Measurements from ENCODE around the gene SOBP.

The SOBP gene

DNA sequence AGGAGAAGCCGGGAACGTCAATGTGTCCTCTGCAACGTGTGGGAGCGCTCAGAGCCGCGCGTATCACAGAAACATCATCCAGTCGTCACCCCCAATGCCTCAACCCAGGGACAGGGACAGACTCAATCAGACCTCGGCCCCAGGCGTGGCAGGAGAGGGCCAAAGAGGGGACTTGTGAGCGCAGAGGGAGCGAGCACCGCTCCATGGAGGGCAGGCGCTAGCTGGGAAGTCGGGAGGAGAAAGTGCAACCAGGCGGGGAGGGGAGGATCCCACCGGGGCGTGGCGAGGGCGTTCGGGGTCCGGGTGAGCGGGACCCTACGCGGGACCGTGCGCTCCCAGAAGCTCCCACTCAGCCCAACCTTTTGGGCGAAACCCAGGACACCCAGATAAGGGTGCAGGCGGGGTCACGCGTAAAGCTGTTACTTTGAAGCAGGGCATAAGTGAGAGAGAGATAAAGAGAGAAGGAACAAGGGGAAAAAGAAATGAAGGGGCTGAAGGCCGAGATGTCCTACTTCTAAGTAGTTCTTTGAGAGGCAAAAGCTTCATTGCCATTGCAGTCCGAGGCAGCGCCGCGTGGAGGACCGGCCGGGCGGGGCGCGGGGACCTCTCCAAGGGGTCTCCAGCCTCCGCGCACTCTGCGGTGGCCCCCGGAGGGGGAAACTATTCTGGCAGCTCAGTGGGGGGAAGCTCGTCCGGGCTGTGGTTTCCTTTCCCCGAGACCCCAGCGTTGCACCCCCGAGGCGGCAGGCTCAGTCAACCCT, 862 bp upstream of the SOBP start:
- peak; percentile 39 for DNase-seq (ENCODE audit: extremely low spot score)
- CTCF ChIA-PET = interaction anchor here (0.9 to 1.6 kb wide), 4 partner anchors 22 to 170 kb away, joined by 3 to 4 read pairs (median 3); no protein-coding TSS in a partner anchor
- POLR2A ChIA-PET = no interaction called here
- TF ChIP-seq, protein P1, sequence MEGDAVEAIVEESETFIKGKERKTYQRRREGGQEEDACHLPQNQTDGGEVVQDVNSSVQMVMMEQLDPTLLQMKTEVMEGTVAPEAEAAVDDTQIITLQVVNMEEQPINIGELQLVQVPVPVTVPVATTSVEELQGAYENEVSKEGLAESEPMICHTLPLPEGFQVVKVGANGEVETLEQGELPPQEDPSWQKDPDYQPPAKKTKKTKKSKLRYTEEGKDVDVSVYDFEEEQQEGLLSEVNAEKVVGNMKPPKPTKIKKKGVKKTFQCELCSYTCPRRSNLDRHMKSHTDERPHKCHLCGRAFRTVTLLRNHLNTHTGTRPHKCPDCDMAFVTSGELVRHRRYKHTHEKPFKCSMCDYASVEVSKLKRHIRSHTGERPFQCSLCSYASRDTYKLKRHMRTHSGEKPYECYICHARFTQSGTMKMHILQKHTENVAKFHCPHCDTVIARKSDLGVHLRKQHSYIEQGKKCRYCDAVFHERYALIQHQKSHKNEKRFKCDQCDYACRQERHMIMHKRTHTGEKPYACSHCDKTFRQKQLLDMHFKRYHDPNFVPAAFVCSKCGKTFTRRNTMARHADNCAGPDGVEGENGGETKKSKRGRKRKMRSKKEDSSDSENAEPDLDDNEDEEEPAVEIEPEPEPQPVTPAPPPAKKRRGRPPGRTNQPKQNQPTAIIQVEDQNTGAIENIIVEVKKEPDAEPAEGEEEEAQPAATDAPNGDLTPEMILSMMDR (IDR thresholded peaks at IDR 0.05; ENCODE audit: control extremely low read depth, extremely low read depth, low read depth, missing control alignments) = no peak

DNA sequence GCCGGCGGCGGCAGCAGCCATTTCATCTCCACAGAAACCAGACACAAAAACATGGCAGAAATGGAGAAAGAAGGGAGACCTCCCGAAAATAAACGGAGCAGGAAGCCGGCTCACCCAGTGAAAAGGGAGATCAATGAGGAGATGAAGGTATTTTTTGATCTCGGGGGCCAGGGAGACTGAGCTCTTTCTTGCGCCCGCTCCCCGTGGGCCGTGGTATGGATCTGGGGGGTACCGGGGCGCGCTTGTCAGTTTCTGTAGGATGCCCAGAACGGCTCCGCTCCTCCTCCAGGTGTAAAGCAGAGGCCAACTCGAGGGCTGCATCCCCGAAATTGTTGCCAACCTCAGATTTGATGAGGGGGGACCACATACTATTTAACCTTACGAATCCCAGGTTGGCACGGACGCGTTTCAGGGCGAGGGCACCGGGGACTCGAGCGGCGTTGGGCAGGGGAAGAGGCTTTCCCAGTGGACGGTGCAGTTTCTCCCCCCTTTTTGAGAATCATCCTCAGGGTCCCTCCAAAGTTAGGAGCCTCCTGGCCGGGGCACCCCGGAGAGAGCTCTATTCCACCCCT, 735 bp downstream of the SOBP start:
- ChIA-PET POLR2A (no interaction called here), CTCF (interaction anchor here (1.4 to 1.5 kb wide), 2 partner anchors 31 to 376 kb away, joined by 3 read pairs; partner anchors contain the start of gene PDSS2)
- TF ChIP-seq, protein P1 (IDR thresholded peaks at IDR 0.05; ENCODE audit: control extremely low read depth, extremely low read depth, low read depth, missing control alignments) = no peak
- peak; percentile 20 for DNase-seq (ENCODE audit: extremely low spot score)

DNA sequence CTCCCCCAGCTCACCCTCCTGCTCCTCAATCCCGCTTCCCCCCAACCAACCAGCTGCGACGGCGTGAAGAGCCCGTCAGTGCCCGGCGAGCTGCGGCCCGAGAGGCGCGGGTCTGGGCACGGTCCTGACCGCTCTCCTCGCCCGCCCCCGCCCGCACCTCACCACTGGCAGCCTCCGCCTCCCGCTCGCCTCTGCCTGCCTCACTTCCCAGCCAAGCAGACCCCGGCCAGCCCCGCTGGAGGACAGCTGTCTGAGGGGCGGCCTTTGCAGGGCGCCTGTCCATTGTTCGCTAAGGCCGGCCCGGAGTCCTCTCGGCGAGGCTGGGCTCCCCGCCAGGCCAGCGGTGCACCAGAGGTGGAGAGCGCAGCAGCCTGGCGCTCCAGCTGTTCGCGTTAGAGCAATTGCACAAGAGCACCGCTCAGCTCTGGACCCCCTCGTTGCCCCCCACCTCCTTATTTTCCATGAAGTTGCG, 1.3 kb downstream of the SOBP start:
- peak; percentile 27 for DNase-seq (ENCODE audit: extremely low spot score)
- TF ChIP-seq, protein P1 (IDR thresholded peaks at IDR 0.05; ENCODE audit: control extremely low read depth, extremely low read depth, low read depth, missing control alignments) = no peak
- ChIA-PET CTCF (interaction anchor here (1.4 to 1.5 kb wide), 2 partner anchors 32 to 375 kb away, joined by 3 read pairs; partner anchors contain the start of gene PDSS2), POLR2A (no interaction called here)

DNA sequence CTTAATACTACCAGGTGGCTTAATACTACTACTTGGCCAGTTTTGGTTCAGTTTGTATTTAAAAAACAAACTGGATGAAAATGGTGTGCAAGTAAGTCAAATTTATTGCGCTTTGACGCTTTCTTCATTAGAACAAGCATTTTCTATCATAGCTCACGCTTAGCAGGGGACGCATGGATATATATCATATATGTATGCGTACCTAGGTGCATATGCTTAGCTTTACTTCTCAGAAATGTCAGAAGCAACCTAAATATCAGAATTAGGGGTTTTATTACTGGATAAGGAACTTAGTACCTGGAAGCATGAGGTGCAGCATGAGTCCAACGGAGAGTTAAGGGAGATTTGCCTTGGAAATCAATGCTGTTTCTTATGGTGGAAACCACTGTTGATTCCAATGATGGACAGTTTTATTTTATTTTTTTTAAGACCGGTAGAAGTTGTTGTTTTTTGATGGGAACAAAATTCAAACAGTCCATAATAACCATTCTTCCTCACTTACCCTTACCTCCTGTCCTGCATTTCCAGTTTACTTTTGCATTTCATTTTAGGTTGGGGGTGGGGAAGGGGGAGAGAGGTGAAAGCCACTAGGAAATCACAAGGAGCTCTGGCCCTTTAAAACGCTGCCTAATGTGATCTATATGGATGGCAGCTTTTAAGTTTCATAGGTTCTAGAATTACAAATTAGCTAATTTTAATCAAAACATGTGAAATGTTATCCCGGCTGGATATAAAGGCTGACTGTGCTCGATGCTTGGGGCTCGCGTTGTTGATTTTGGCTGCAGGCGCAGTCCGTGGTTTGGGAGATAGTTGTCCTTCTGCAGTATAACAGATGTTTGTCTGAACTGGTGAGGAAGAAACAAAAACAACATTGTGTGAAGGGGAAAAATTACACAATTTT, 2.1 kb downstream of the SOBP start:
- POLR2A ChIA-PET = no interaction called here
- TF ChIP-seq, protein P1 (IDR thresholded peaks at IDR 0.05; ENCODE audit: control extremely low read depth, extremely low read depth, low read depth, missing control alignments) = no peak
- CTCF ChIA-PET = interaction anchor here (1.4 to 1.6 kb wide), 4 partner anchors 11 to 375 kb away, joined by 3 read pairs; no protein-coding TSS in a partner anchor
- no peak for DNase-seq (ENCODE audit: extremely low spot score)

DNA sequence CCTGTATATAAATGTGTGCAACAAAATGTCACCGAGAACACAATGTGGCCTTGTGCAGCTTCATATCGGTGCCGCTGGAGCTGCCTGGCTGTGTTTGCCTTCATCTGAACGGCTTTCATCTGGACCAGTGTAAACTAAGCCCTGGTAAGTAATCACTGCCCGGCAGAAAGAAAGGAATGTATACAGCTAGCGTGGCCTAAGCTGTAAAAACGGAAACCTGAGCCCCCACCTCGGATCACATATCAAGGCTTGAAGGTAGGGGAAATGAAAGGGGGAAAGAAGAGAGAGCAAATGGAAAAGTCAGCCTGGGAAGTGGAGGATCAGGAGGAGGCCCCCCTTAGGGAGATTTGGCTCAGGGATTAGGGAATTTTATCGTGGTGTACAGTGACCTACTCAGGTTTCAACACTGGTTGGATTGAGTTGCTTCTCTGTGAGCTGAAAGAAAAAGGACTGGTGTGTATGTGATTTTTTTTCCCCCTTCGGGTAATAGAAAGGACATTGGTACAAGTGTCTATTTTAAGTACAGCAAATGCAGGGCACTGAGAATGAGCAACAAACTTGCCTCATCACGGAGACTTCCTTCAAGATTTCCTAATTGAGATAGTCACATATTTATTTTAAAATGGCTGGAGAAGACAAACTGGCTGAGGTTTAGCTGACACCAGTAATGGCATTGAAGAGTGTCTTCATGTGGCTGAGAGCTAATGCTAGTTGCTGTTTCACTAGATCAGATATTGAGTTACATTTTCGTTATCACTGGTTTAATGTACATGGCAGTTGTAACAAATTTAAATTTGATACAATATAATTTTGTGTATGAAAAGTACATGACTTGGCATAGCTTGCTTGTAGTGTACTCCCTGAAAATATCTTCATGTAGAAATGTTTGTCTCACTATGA, 3.5 kb downstream of the SOBP start:
- POLR2A ChIA-PET = no interaction called here
- TF ChIP-seq, protein P1 (IDR thresholded peaks at IDR 0.05; ENCODE audit: control extremely low read depth, extremely low read depth, low read depth, missing control alignments) = no peak
- CTCF ChIA-PET = interaction anchor here (1.0 to 1.7 kb wide), 6 partner anchors 9 to 223 kb away, joined by 3 to 4 read pairs (median 3); no protein-coding TSS in a partner anchor
- no peak for DNase-seq (ENCODE audit: extremely low spot score)

Measured in GM10248 (cell line).